Esophagus squamous epithelium (tissue), 4 donors: Measurements from ENCODE around the gene ARPC4.

Experiments used
- CTCF ChIP-seq, 6 experiments: fragments of 450-650 bp in 4 of 6; fragments of 200-600 bp in 2 of 6; sonication (generic) in 2 of 6; IDR thresholded peaks; one replicate each; pipeline ENCODE4 v1.5.1; 2016 to 2019; ENCODE audit warnings: antibody characterized with exemption in 6 of 6, mild to moderate bottlenecking in 4 of 6, moderate library complexity in 4 of 6
- POLR2A ChIP-seq, 4 donors: fragments of 450-650 bp; IDR thresholded peaks; one replicate each; pipeline ENCODE4 v1.6.1; 2017; ENCODE audit warnings: antibody characterized with exemption in 4 of 4, mild to moderate bottlenecking in 4 of 4, moderate library complexity in 3 of 4

GRCh38 chr3:9841015-9841414 is 48.1 kb downstream of the ARPC4 start:
- TF ChIP-seq CTCF (IDR thresholded peaks at IDR 0.05) = no peak
- TF ChIP-seq POLR2A (IDR thresholded peaks at IDR 0.05) = no peak
